Vagina (tissue), 2 donors: Measurements from ENCODE around the gene RIN3.

Source experiments
- POLR2A ChIP-seq, 2 donors: fragments of 450-650 bp; IDR thresholded peaks; one replicate each; pipeline ENCODE4 v1.6.1; 2017; ENCODE audit warnings: antibody characterized with exemption in 2 of 2, mild to moderate bottlenecking in 2 of 2, moderate library complexity in 2 of 2
- TF ChIP-seq, protein P1 (sequence below), 3 experiments: fragments of 450-650 bp in 2 of 3; fragments of 200-600 bp in 1 of 3; sonication (generic) in 1 of 3; IDR thresholded peaks; one replicate each; pipeline ENCODE4 v1.5.1; 2017 to 2019; ENCODE audit warnings: antibody characterized with exemption in 3 of 3, mild to moderate bottlenecking in 2 of 3, moderate library complexity in 2 of 3

DNA sequence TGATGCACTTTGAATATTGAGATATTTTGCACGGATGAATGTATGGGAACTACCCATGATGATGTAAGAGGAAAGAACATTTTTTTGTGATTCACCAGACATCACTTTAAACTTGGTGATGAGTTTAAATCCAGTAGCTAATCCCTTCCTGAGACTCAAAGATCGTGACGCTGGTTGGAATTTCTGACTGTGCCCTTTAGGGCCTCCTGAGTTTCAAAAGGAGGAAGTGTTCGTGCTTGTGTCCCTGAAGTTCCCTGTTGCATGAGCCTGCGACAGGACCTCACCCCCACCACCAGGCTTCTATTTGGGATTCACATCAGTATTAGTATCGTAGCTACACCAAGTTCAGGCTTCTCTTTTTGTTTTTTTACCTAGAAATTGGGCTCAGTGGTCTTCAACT lies 18.6 kb upstream of the RIN3 start:
- TF ChIP-seq, protein P1, sequence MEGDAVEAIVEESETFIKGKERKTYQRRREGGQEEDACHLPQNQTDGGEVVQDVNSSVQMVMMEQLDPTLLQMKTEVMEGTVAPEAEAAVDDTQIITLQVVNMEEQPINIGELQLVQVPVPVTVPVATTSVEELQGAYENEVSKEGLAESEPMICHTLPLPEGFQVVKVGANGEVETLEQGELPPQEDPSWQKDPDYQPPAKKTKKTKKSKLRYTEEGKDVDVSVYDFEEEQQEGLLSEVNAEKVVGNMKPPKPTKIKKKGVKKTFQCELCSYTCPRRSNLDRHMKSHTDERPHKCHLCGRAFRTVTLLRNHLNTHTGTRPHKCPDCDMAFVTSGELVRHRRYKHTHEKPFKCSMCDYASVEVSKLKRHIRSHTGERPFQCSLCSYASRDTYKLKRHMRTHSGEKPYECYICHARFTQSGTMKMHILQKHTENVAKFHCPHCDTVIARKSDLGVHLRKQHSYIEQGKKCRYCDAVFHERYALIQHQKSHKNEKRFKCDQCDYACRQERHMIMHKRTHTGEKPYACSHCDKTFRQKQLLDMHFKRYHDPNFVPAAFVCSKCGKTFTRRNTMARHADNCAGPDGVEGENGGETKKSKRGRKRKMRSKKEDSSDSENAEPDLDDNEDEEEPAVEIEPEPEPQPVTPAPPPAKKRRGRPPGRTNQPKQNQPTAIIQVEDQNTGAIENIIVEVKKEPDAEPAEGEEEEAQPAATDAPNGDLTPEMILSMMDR (IDR thresholded peaks at IDR 0.05): no peak
- no peak for TF ChIP-seq POLR2A (IDR thresholded peaks at IDR 0.05)
